GM21825 (cell line): ENCODE measurements around the gene NFRKB.

Experiments
- ATAC-seq: cut with Tn5 transposase; IDR thresholded peaks from one replicate; pipeline ENCODE4 v1.9.1; 2021; ENCODE audit warnings: mild to moderate bottlenecking, moderate library complexity; ENCODE audit not compliant: unreplicated experiment

The NFRKB gene

DNA sequence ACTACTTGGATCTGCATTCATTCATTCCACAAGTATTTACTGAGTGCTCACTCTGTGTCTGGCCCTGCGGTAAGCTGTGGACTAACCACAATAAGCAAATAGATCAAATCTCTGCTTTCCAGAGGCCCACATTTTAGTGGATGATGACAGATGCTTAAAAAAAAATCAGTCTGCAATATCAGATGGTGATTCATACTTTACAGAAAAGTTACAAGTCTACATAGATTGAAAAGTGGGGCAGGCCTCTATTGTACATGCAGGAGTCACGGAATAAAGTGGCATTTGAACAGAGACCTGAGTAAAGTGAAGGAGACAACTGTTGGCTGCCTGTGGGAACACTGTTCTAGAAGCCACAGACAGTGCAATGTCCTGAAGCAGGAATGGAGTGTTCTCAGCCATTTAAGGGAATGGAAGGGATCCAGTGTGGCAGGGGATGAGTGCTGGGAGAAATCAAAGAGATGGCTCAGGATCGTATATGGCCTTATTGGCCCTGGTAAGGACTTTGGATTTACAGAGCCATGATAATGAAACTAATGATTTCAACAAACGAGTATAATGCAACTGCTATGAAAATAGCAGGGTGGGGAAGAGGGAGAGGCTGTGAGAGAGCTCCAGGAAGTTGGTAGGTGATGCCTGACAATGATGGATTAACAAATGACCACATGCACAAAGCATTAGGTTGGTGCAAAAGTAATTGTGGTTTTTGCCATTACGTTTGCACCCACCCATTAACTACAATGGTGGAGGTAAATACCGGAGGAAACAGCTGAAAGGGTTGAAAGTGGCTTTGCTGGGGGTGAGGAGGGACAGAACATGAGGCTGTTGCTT, 48.7 kb downstream of the NFRKB start:
- ATAC-seq: no peak
